Tibial artery (tissue), 4 donors: ENCODE measurements around the gene CNTNAP2.

Experiments
- DNase-seq, 2 donors: peaks; one replicate each; pipeline ENCODE4 v3.0.0-alpha.2; 2019
- H3K27ac ChIP-seq, 2 donors: fragments of 200-600 bp; sonication (generic) in 1 of 2; 1 replicate in 1 of 2; 2 replicates in 1 of 2; pipeline ENCODE4 v1.5.1; 2018 to 2019; ENCODE audit warnings: mild to moderate bottlenecking in 1 of 2
- H3K27me3 ChIP-seq, 2 donors: fragments of 200-600 bp; sonication (generic) in 1 of 2; one replicate each; pipeline versions ENCODE4 v1.5.1 to v1.6.0; 2016 to 2019
- H3K36me3 ChIP-seq, 3 donors: fragments of 200-600 bp; sonication (generic) in 2 of 3; one replicate each; pipeline ENCODE4 v1.5.1; 2016 to 2019; ENCODE audit warnings: mild to moderate bottlenecking in 2 of 3
- H3K4me1 ChIP-seq, 4 donors: fragments of 200-600 bp; sonication (generic) in 2 of 4; 1 replicate in 3 of 4; 2 replicates in 1 of 4; pipeline ENCODE4 v1.5.1; 2016 to 2019
- H3K4me3 ChIP-seq, 2 donors: fragments of 200-600 bp; sonication (generic) in 1 of 2; 1 replicate in 1 of 2; 2 replicates in 1 of 2; pipeline ENCODE4 v1.5.1; 2018 to 2019; ENCODE audit warnings: mild to moderate bottlenecking in 2 of 2
- H3K9me3 ChIP-seq, 3 donors: fragments of 200-600 bp; sonication (generic) in 1 of 3; one replicate each; pipeline ENCODE4 v1.5.1; 2016 to 2019
- intact Hi-C: fragments of 100-400 bp; cut with DNase I; formaldehyde crosslinking; loops from one replicate; pipeline ENCODE4 v1.15.0; 2023; ENCODE audit warnings: low total_unique reads
- TF ChIP-seq, protein P1 (sequence below), 2 experiments: fragments of 200-600 bp in 1 of 2; fragments of 450-650 bp in 1 of 2; IDR thresholded peaks; one replicate each; pipeline ENCODE4 v1.5.1; 2017 to 2019; ENCODE audit warnings: antibody characterized with exemption in 2 of 2, mild to moderate bottlenecking in 1 of 2, moderate library complexity in 1 of 2

Gene CNTNAP2

DNA sequence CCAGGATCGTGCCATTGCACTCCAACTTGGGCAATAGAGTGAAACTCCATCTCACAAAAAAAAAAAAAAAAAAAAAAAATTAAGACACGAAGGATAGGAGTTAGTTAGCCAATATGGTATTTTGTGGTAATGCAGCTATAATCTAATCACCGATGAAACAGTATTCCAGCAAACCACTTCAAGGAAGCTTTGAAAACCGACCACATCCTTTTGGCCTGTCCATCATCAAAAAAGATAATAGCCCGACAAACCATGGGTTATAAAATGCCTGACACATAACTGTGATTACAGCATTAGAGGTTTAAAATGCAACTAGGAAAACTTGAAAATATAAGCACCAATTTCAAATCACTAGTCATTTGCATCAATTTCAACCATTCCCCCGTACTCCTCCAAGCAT lies 1745.3 kb downstream of the CNTNAP2 start:
- Histone ChIP-seq H3K9me3 (no peaks in the 10 kb centered on the region), H3K4me1 (no peaks in the 10 kb centered on the region), H3K27ac (no peak overlapping the region), H3K4me3 (no peak overlapping the region), H3K27me3 (no peaks in the 10 kb centered on the region), H3K36me3 (no peaks in the 10 kb centered on the region)
- no peak for DNase-seq
- TF ChIP-seq, protein P1, sequence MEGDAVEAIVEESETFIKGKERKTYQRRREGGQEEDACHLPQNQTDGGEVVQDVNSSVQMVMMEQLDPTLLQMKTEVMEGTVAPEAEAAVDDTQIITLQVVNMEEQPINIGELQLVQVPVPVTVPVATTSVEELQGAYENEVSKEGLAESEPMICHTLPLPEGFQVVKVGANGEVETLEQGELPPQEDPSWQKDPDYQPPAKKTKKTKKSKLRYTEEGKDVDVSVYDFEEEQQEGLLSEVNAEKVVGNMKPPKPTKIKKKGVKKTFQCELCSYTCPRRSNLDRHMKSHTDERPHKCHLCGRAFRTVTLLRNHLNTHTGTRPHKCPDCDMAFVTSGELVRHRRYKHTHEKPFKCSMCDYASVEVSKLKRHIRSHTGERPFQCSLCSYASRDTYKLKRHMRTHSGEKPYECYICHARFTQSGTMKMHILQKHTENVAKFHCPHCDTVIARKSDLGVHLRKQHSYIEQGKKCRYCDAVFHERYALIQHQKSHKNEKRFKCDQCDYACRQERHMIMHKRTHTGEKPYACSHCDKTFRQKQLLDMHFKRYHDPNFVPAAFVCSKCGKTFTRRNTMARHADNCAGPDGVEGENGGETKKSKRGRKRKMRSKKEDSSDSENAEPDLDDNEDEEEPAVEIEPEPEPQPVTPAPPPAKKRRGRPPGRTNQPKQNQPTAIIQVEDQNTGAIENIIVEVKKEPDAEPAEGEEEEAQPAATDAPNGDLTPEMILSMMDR (IDR thresholded peaks at IDR 0.05), result no peak
- intact Hi-C loops, result no loop called here

- Histone ChIP-seq H3K27ac (no peak overlapping the region), H3K4me3 (no peak overlapping the region), H3K36me3 (no peaks in the 10 kb centered on the region), H3K4me1 (no peaks in the 10 kb centered on the region), H3K27me3 (no peaks in the 10 kb centered on the region), H3K9me3 (no peaks in the 10 kb centered on the region)
- intact Hi-C loops, result no loop called here
- DNase-seq, result no peak
- TF ChIP-seq, protein P1 (IDR thresholded peaks at IDR 0.05), result no peak
These were observed 1752.9 kb downstream of the CNTNAP2 start for GRCh38 chr7:147869456-147869855.

DNA sequence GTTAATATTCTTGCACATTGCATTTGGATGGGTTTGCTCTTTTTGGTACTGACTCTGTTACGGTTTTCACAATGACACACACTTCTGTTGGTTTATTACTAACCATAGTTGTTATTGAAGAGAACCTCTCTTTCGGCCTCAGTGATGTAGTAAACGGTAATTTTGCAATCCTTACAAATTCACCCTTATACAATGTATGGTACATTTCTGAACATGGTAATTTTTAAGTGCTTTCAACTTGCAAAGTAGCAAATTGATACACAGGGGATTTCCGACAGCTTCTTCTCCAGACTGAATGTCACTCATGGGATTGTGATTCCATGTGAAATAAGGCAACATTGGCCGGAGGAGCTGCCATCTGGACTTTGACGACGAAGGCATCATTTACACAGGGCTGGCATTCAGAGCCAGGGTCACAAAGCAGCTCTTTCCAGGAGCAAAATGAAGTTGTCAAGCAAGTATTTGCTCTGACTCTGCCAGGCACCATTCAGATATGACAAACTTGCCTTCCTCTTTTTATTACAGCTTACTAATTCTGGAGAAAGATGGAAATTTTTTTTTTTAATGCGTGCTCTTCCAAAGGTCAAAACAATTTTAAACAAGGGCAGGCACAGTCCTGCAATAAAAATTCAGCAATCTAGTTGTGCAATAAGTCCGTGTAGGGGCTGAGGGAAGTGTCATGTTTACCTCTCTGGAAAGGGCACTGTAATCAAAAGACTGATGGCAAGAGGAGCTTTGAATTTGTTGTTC lies 1762.5 kb downstream of the CNTNAP2 start:
- Histone ChIP-seq H3K27me3 (no peaks in the 10 kb centered on the region), H3K9me3 (no peaks in the 10 kb centered on the region), H3K27ac (no peak overlapping the region), H3K4me3 (no peak overlapping the region), H3K36me3 (no peaks in the 10 kb centered on the region), H3K4me1 (no peaks in the 10 kb centered on the region)
- TF ChIP-seq, protein P1 (IDR thresholded peaks at IDR 0.05), result no peak
- DNase-seq, result no peak
- intact Hi-C loops, result no loop called here

GRCh38 chr7:147885869-147886268 lies 1769.3 kb downstream of the CNTNAP2 start:
- TF ChIP-seq, protein P1 (IDR thresholded peaks at IDR 0.05), result no peak
- H3K4me3 ChIP-seq, result no peak overlapping the region
- H3K36me3 ChIP-seq, result no peaks in the 10 kb centered on the region
- H3K27ac ChIP-seq, result no peak overlapping the region
- H3K9me3 ChIP-seq, result no peaks in the 10 kb centered on the region
- intact Hi-C loops, result no loop called here
- no peaks in the 10 kb centered on the region for H3K4me1 ChIP-seq
- H3K27me3 ChIP-seq, result no peaks in the 10 kb centered on the region
- no peak for DNase-seq

GRCh38 chr7:147894271-147894670 lies 1777.7 kb downstream of the CNTNAP2 start:
- Histone ChIP-seq H3K4me3 (no peak overlapping the region), H3K4me1 (peaks cover 0 to 4% (median 0%) of the 10 kb centered on the region in 4 donors), H3K27ac (no peak overlapping the region), H3K9me3 (no peaks in the 10 kb centered on the region), H3K27me3 (no peaks in the 10 kb centered on the region), H3K36me3 (no peaks in the 10 kb centered on the region)
- intact Hi-C loops, result no loop called here
- no peak for DNase-seq
- TF ChIP-seq, protein P1 (IDR thresholded peaks at IDR 0.05), result no peak
